Fibroblast of peridontal ligament (primary cell): ENCODE measurements around the gene ULK2.

Experiments
- DNase-seq: peaks from one replicate; pipeline ENCODE4 v3.0.0-alpha.2; 2010; ENCODE audit errors: extremely low read depth

ULK2 gene

GRCh38 chr17:19726631-19727376 is 140.9 kb downstream of the ULK2 start:
- peak; percentile 63 for DNase-seq

- no peak for DNase-seq
Measured at GRCh38 chr17:19725486-19725885, 142.2 kb downstream of the ULK2 start.

- DNase-seq: no peak
Measured at GRCh38 chr17:19724501-19725420, 143.0 kb downstream of the ULK2 start.

- no peak for DNase-seq
Measured at GRCh38 chr17:19723964-19724363, 143.8 kb downstream of the ULK2 start.
